ENCODE data around the gene SSTR5. TPM values are rescaled to one million over a fixed set of nuclear protein-coding genes. Genes with fewer than 3 reads are reported as not detected.

SSTR5 gene
- total RNA-seq, 2 donors from 2014 or later = 2.3 TPM; not detected in 1

DNA sequence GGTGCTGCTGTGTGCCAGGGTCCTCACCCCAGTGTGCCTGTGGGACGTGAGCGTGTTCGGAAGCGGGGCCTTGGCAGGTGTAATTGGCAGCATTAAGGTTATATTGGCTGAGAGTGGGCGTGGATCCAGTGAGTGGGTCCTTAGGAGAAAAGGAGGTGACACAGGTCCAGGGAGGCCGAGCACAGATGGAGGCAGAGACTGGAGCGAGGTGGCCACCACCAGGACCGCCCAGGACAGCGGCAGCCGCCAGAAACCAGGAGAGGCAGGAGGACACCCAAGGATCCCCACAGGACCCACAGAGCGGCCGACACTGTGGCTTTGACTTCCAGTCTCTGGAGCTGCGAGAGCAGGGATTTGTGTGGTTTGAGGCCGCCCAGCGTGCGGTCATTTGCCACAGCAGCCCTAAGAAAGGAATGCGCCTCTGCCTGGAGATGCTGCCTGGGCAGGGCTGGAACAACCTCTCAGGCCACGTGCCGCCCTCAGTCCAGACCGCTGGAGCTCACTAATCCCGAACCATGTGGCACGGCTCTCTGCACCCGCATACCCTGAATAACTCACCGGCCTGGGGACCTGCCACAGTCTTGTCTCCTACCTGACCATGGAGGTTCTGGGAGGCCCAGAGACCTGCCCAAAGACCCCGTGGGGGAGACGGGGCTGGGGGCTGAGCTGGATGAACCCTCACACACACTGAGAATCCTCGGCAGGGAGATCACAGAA is 45.6 kb upstream of the SSTR5 start:
- intact Hi-C loops (cut with DNase I) = no loop called here
- H3K4me1 ChIP-seq = peaks cover 9% of the 10 kb centered on the region
- WGBS, 2 donors = 72 to 74% methylated on average over 18 to 27 of the region's 27 CpGs
- no peak for TF ChIP-seq POLR2A (IDR thresholded peaks at IDR 0.05)
- TF ChIP-seq, protein P1, sequence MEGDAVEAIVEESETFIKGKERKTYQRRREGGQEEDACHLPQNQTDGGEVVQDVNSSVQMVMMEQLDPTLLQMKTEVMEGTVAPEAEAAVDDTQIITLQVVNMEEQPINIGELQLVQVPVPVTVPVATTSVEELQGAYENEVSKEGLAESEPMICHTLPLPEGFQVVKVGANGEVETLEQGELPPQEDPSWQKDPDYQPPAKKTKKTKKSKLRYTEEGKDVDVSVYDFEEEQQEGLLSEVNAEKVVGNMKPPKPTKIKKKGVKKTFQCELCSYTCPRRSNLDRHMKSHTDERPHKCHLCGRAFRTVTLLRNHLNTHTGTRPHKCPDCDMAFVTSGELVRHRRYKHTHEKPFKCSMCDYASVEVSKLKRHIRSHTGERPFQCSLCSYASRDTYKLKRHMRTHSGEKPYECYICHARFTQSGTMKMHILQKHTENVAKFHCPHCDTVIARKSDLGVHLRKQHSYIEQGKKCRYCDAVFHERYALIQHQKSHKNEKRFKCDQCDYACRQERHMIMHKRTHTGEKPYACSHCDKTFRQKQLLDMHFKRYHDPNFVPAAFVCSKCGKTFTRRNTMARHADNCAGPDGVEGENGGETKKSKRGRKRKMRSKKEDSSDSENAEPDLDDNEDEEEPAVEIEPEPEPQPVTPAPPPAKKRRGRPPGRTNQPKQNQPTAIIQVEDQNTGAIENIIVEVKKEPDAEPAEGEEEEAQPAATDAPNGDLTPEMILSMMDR (IDR thresholded peaks at IDR 0.05) = no peak
- no peak overlapping the region for H3K27ac ChIP-seq
- no peaks in the 10 kb centered on the region for H3K36me3 ChIP-seq (replicated peaks in 1 of 2; ENCODE audit: insufficient read depth in 1 of 2, low read depth in 2 of 2)
- H3K9me3 ChIP-seq = no peaks in the 10 kb centered on the region
- DNase-seq = no peak
- no peak overlapping the region for H3K4me3 ChIP-seq
- H3K27me3 ChIP-seq = peaks cover 0 to 7% of the 10 kb centered on the region in 2 donors
- ATAC-seq = no peak

DNA sequence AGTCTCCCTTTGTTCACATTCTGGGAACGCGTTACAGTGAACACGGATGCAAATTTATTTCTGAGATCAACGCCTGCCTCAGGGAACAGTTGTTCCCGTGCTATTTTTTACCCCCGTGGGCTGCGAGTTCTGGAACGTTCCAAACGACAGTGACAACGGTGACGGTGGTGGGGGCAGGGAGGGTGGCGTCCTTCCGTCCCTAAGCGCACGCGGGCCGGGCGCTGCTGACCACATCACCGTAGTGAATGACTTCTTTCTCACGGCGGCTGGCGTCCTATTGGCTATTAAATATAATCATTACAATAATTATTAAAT is 45.1 kb upstream of the SSTR5 start:
- no peak for DNase-seq
- H3K4me1 ChIP-seq = peaks cover 9% of the 10 kb centered on the region
- H3K4me3 ChIP-seq = no peak overlapping the region
- H3K9me3 ChIP-seq = no peaks in the 10 kb centered on the region
- peaks cover 0 to 2% of the 10 kb centered on the region in 2 donors for H3K27me3 ChIP-seq
- intact Hi-C loops (cut with DNase I) = no loop called here
- ATAC-seq = no peak
- no peak overlapping the region for H3K27ac ChIP-seq
- TF ChIP-seq, protein P1 (IDR thresholded peaks at IDR 0.05) = no peak
- TF ChIP-seq POLR2A (IDR thresholded peaks at IDR 0.05) = no peak
- no peaks in the 10 kb centered on the region for H3K36me3 ChIP-seq (replicated peaks in 1 of 2; ENCODE audit: insufficient read depth in 1 of 2, low read depth in 2 of 2)
- WGBS, 2 donors = 79 to 84% methylated on average over 20 to 22 of the region's 22 CpGs

DNA sequence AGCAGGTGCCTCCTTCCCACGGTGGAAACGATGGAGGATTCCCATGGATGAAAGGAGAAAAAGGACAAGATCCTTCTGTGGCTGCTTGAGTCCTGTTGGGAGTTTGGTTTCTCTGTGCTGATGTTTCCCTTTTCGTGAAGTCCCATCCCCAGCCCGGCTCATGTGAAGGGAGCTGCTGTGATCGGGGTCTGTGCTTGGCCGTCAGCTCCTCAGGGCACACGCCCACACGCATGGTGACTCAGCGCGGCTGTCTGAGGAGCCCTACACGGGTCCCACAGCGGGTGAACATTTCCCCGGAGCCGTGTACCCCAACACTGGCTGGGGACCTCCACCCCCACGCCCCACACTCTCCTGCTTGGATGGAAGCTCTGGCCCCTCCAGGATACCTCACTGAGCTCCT is 44.5 kb upstream of the SSTR5 start:
- ATAC-seq (no peak), DNase-seq (no peak)
- intact Hi-C loops (cut with DNase I) = no loop called here
- Histone ChIP-seq H3K4me1 (peaks cover 9% of the 10 kb centered on the region), H3K4me3 (no peak overlapping the region), H3K9me3 (no peaks in the 10 kb centered on the region), H3K27me3 (no peaks in the 10 kb centered on the region), H3K27ac (no peak overlapping the region), H3K36me3 (replicated peaks in 1 of 2; ENCODE audit: insufficient read depth in 1 of 2, low read depth in 2 of 2) (no peaks in the 10 kb centered on the region)
- 47 to 59% methylated on average over 3 to 15 of the region's 15 CpGs for WGBS, 2 donors
- TF ChIP-seq, protein P1 (IDR thresholded peaks at IDR 0.05) = no peak
- TF ChIP-seq POLR2A (IDR thresholded peaks at IDR 0.05) = no peak

DNA sequence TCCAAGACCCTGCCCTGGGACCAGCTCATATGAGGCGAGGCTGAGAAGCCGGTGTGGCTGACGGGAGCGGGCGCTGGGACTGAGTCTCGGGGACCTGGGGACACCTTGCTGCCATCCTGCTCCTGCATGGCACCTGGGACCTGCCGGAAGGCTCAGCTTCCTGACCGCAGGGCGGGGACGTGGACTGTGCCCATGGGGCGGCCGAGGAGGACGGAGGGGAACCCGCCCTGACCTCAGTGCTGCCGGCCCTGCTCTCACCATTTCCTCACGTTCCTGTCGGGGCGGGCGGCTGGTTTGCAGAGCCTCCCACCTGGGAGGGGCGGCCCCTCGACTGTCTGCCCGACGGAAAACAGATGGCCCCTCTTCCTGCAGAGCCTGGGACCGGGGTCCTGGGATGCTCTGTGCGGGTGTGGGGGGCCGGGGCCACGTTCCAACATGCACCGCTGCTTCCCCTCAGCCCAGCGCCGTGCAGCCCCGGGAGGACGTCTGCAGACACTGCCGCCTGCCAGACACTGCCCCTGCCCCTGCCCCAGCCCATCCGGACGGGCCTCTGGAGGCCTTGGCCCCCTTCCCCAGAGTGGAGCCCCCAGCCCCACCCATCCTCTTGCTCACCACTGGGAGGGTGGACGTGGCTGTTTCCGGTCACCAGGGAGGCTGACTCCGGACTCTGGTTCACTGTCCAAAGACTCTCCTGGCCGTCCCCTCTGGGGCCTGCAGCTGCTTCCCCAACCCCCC is 43.9 kb upstream of the SSTR5 start:
- Histone ChIP-seq H3K4me1 (peaks cover 9% of the 10 kb centered on the region), H3K36me3 (replicated peaks in 1 of 2; ENCODE audit: insufficient read depth in 1 of 2, low read depth in 2 of 2) (no peaks in the 10 kb centered on the region), H3K27ac (no peak overlapping the region), H3K27me3 (no peaks in the 10 kb centered on the region), H3K9me3 (no peaks in the 10 kb centered on the region), H3K4me3 (no peak overlapping the region)
- no peak for DNase-seq
- no peak for TF ChIP-seq POLR2A (IDR thresholded peaks at IDR 0.05)
- TF ChIP-seq, protein P1 (IDR thresholded peaks at IDR 0.05) = no peak
- intact Hi-C loops (cut with DNase I) = no loop called here
- WGBS, 2 donors = 56% methylated on average over 33 of the region's 39 CpGs; no CpG with 5 or more reads in 1 of the 2 donors
- ATAC-seq = no peak

DNA sequence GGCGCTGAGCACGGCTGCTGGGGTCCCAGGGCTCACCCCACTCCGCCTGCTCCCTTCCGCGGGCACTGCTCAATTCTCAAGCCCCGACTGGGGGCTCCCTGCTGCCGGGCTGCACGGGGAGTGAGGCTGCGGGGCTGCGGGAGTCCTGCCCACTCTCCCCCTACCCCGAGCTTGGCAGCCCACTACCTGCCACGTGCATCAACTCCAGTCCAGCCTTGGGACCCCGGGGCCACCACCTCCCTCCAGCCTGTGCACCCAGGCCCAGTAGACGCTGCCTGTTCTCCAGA is 43.3 kb upstream of the SSTR5 start:
- TF ChIP-seq POLR2A (IDR thresholded peaks at IDR 0.05) = no peak
- TF ChIP-seq, protein P1 (IDR thresholded peaks at IDR 0.05) = no peak
- Histone ChIP-seq H3K4me1 (peaks cover 9% of the 10 kb centered on the region), H3K36me3 (replicated peaks in 1 of 2; ENCODE audit: insufficient read depth in 1 of 2, low read depth in 2 of 2) (no peaks in the 10 kb centered on the region), H3K27ac (no peak overlapping the region), H3K27me3 (no peaks in the 10 kb centered on the region), H3K4me3 (no peak overlapping the region), H3K9me3 (no peaks in the 10 kb centered on the region)
- ATAC-seq = no peak
- intact Hi-C loops (cut with DNase I) = no loop called here
- no peak for DNase-seq
- WGBS, 2 donors = 74 to 80% methylated on average over 1 to 14 of the region's 14 CpGs
